ENCODE data around the gene KIT. TPM values are rescaled to one million over a fixed set of nuclear protein-coding genes. Genes with fewer than 3 reads are reported as not detected.

KIT gene
- total RNA-seq, 1 donor from 2014 or later: 20.7 TPM

DNA sequence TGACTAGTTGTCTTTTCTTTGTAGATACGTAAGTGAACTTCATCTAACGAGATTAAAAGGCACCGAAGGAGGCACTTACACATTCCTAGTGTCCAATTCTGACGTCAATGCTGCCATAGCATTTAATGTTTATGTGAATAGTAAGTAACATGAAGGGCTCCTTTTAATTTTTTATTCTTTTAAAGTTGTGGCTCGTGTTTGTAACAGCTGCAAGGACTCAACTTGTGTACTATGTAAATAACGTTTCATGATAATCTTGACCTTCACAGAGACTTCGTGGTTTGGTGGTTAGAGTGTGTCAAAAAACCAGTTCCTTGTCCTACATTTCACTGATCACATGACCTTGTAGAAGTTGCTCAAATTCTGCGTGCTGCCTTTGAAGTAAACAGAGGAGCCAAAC, 51.6 kb downstream of the KIT start:
- TF ChIP-seq, protein P1, sequence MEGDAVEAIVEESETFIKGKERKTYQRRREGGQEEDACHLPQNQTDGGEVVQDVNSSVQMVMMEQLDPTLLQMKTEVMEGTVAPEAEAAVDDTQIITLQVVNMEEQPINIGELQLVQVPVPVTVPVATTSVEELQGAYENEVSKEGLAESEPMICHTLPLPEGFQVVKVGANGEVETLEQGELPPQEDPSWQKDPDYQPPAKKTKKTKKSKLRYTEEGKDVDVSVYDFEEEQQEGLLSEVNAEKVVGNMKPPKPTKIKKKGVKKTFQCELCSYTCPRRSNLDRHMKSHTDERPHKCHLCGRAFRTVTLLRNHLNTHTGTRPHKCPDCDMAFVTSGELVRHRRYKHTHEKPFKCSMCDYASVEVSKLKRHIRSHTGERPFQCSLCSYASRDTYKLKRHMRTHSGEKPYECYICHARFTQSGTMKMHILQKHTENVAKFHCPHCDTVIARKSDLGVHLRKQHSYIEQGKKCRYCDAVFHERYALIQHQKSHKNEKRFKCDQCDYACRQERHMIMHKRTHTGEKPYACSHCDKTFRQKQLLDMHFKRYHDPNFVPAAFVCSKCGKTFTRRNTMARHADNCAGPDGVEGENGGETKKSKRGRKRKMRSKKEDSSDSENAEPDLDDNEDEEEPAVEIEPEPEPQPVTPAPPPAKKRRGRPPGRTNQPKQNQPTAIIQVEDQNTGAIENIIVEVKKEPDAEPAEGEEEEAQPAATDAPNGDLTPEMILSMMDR (IDR thresholded peaks at IDR 0.05; ENCODE audit: unreplicated experiment): no peak
- peaks cover 18% of the 10 kb centered on the region for H3K36me3 Mint-ChIP-seq (ENCODE audit: insufficient read depth)
- no peak overlapping the region for H3K27ac Mint-ChIP-seq
- no peaks in the 10 kb centered on the region for H3K9me3 Mint-ChIP-seq (ENCODE audit: low read depth)
- no peaks in the 10 kb centered on the region for H3K27me3 Mint-ChIP-seq
- no peaks in the 10 kb centered on the region for H3K4me1 Mint-ChIP-seq (ENCODE audit: low read depth)
- H3K4me3 Mint-ChIP-seq (ENCODE audit: low read depth): no peak overlapping the region
- no peak for DNase-seq (ENCODE audit: low spot score, unreplicated experiment)

DNA sequence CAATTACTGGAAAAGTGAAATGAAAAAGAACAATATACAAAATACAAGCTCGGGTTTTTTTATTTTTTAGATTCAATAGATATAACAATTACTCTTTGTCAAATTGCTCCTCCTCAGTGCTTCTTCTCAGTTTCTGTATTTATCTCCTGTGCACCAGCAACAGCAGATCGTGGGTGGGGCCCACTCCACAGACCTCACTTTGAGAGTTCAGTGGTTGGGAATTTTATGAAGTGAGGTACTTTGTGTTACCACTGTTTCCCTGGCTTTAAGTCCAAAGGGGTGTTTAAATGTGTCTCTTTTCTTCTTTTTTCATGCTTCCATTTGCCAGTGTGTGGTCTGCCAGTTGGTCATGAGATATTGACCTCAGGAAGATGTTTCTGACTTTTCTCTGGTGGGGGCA, 54.4 kb downstream of the KIT start:
- Mint-ChIP-seq H3K4me3 (ENCODE audit: low read depth) (no peak overlapping the region), H3K9me3 (ENCODE audit: low read depth) (no peaks in the 10 kb centered on the region), H3K27me3 (no peaks in the 10 kb centered on the region), H3K4me1 (ENCODE audit: low read depth) (peaks cover under 1% of the 10 kb centered on the region), H3K36me3 (ENCODE audit: insufficient read depth) (peaks cover 16% of the 10 kb centered on the region), H3K27ac (no peak overlapping the region)
- DNase-seq (ENCODE audit: low spot score, unreplicated experiment): no peak
- TF ChIP-seq, protein P1 (IDR thresholded peaks at IDR 0.05; ENCODE audit: unreplicated experiment): no peak

DNA sequence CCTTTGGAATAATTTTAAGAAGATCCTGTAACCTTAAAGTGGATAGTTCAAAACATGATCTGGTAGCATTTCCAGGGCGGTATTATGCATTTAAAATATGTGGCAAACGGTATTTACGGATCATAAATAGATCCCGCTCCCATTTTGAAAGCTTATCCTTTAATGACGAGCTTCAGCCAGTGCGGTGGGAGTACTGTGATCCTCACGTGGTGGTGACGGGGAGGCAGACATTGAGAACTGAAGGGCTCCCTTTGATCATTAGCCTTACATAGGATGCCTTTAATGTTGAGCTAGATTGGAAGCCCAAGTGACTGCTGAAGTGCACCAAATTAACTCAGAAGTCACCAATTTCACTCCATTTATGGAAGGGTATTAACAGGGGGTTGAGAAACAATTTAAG, 56.9 kb downstream of the KIT start:
- H3K27me3 Mint-ChIP-seq: no peaks in the 10 kb centered on the region
- H3K27ac Mint-ChIP-seq: no peak overlapping the region
- no peaks in the 10 kb centered on the region for H3K9me3 Mint-ChIP-seq (ENCODE audit: low read depth)
- TF ChIP-seq, protein P1 (IDR thresholded peaks at IDR 0.05; ENCODE audit: unreplicated experiment): no peak
- peaks cover 8% of the 10 kb centered on the region for H3K36me3 Mint-ChIP-seq (ENCODE audit: insufficient read depth)
- no peak for DNase-seq (ENCODE audit: low spot score, unreplicated experiment)
- peaks cover 3% of the 10 kb centered on the region for H3K4me1 Mint-ChIP-seq (ENCODE audit: low read depth)
- no peak overlapping the region for H3K4me3 Mint-ChIP-seq (ENCODE audit: low read depth)

DNA sequence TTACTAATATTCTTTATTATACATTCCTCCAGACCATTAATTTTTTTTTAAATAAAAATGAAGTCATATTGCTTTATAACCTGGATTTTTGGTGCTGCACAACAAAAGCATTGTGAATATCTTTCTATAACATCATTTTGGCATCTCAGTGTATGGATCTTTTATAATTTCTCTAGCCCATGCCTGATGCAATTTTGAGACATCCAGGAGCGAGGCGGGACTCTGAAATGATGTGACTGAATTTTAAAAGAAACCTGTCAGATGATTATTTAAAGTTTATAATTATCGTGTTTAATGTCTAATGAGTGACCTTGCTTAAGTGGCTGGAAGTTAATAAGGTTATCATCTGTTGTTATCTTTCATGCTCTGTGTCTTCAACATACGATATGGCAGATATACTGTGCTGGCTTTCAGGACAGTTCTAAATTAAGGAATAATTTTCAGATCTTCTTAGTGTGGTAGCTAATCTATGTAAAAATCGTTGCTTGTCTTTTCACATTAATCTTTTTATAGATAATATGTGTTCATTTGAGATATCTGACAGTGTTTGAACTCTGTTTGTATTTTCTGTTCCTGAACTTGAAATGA, 58.8 kb downstream of the KIT start:
- H3K27ac Mint-ChIP-seq: no peak overlapping the region

DNA sequence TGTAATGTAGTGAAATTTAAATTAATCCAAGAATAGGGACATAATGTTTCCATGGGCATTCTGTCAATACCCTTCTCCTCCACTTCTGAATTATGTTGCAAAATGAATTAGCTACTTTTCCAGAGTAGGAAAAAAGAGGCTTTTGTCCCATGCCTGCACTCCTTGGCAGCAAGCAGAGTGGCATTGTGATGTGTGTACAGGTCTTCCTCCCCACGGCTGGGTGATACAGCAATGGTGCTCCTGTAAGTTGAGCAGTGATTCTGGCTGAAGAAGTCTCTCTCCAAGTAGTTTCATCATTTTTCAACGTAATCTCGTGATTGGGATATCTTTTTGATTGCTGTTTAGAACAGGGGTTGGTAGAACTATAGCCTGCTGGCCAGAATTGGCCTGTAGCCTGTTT, 59.9 kb downstream of the KIT start:
- no peak for DNase-seq (ENCODE audit: low spot score, unreplicated experiment)
- Mint-ChIP-seq H3K27ac (no peak overlapping the region), H3K36me3 (ENCODE audit: insufficient read depth) (no peaks in the 10 kb centered on the region), H3K27me3 (no peaks in the 10 kb centered on the region), H3K4me1 (ENCODE audit: low read depth) (peaks cover 3% of the 10 kb centered on the region), H3K9me3 (ENCODE audit: low read depth) (no peaks in the 10 kb centered on the region), H3K4me3 (ENCODE audit: low read depth) (no peak overlapping the region)
- TF ChIP-seq, protein P1 (IDR thresholded peaks at IDR 0.05; ENCODE audit: unreplicated experiment): no peak

More for the DNA sequence above, 58.8 kb downstream of the KIT start:
- Mint-ChIP-seq H3K36me3 (ENCODE audit: insufficient read depth) (no peaks in the 10 kb centered on the region), H3K27me3 (no peaks in the 10 kb centered on the region), H3K4me1 (ENCODE audit: low read depth) (peaks cover 3% of the 10 kb centered on the region), H3K4me3 (ENCODE audit: low read depth) (no peak overlapping the region), H3K9me3 (ENCODE audit: low read depth) (no peaks in the 10 kb centered on the region)
- TF ChIP-seq, protein P1 (IDR thresholded peaks at IDR 0.05; ENCODE audit: unreplicated experiment): no peak
- DNase-seq (ENCODE audit: low spot score, unreplicated experiment): no peak
